SU-DHL-6 (cell line): ENCODE measurements around the gene FNDC11.

Experiments
- H2AFZ ChIP-seq: fragments of 200-600 bp; sonication (generic); 2 replicates; pipeline ENCODE4 v1.6.1; 2014; ENCODE audit warnings: low read depth, mild to moderate bottlenecking, moderate library complexity, mixed read lengths, antibody characterized with exemption, low read length; ENCODE audit not compliant: severe bottlenecking
- H3F3A ChIP-seq: fragments of 200-600 bp; shearing (Covaris generic); 2 replicates; pipeline ENCODE4 v1.6.0; 2016; ENCODE audit warnings: antibody characterized with exemption, mild to moderate bottlenecking; ENCODE audit not compliant: insufficient read depth
- H3K27ac ChIP-seq: fragments of 200-600 bp; sonication (generic); 2 replicates; pipeline ENCODE4 v1.5.1; 2016; ENCODE audit warnings: low read depth, mild to moderate bottlenecking, low read length, moderate library complexity, mixed read lengths
- H3K27me3 ChIP-seq: fragments of 200-600 bp; sonication (generic), shearing (Covaris generic); 2 replicates; pipeline ENCODE4 v1.6.0; 2014; ENCODE audit warnings: mild to moderate bottlenecking, low read length
- H3K36me3 ChIP-seq: fragments of 200-600 bp; sonication (generic); 2 replicates; pipeline ENCODE4 v1.6.1; 2014; ENCODE audit warnings: mild to moderate bottlenecking, low read length, mixed read lengths
- H3K4me2 ChIP-seq: fragments of 300-600, 200-600 bp; shearing (Covaris generic), sonication (generic); 2 replicates; pipeline ENCODE4 v1.6.0; 2014; ENCODE audit warnings: low read length, low read depth, mild to moderate bottlenecking; ENCODE audit not compliant: poor library complexity, severe bottlenecking
- H3K4me3 ChIP-seq: fragments of 200-600 bp; sonication (generic); 2 replicates; pipeline ENCODE4 v1.5.1; 2014; ENCODE audit warnings: antibody characterized with exemption, low read length, mild to moderate bottlenecking, mixed read lengths; ENCODE audit not compliant: insufficient read depth, poor library complexity, severe bottlenecking
- H3K79me2 ChIP-seq: fragments of 200-600 bp; sonication (generic); 2 replicates; pipeline ENCODE4 v1.6.1; 2014; ENCODE audit warnings: mild to moderate bottlenecking, low read length, moderate library complexity; ENCODE audit not compliant: insufficient read depth
- H3K9ac ChIP-seq: fragments of 200-600 bp; sonication (generic); 2 replicates; pipeline ENCODE4 v1.7.0; 2014; ENCODE audit warnings: mild to moderate bottlenecking, low read length
- H3K9me2 ChIP-seq: fragments of 200-600 bp; sonication (generic); replicated peaks from 2 replicates; pipeline ENCODE4 v1.6.1; 2014; ENCODE audit warnings: low read length; ENCODE audit not compliant: insufficient read depth
- H3K9me3 ChIP-seq: fragments of 200-600 bp; sonication (generic); 2 replicates; pipeline ENCODE4 v1.6.1; 2014; ENCODE audit warnings: low read length, mixed read lengths; ENCODE audit not compliant: insufficient read depth
- H4K20me1 ChIP-seq: fragments of 200-600 bp; sonication (generic); 2 replicates; pipeline ENCODE4 v1.6.1; 2014; ENCODE audit warnings: low read depth, mild to moderate bottlenecking, antibody characterized with exemption, low read length, moderate library complexity, mixed read lengths
- CTCF ChIP-seq: fragments of 200-600 bp; sonication (generic); IDR thresholded peaks from one replicate; pipeline ENCODE4 v1.5.1; 2017; ENCODE audit warnings: antibody characterized with exemption, mild to moderate bottlenecking, low read length, moderate library complexity; ENCODE audit not compliant: insufficient read depth, poor library complexity, severe bottlenecking
- EZH2phosphoT487 ChIP-seq: fragments of 200-600 bp; sonication (generic), shearing (Covaris generic); conservative IDR thresholded peaks from 2 replicates; pipeline ENCODE4 v1.6.1; 2018; ENCODE audit warnings: mild to moderate bottlenecking, antibody characterized with exemption, low read length, moderate library complexity, mixed read lengths

The FNDC11 gene

GRCh38 chr20:63577317-63577894, 23.4 kb downstream of the FNDC11 start:
- no peak overlapping the region for H3K4me2 ChIP-seq
- no peak overlapping the region for H3K4me3 ChIP-seq
- no peaks in the 10 kb centered on the region for H3K36me3 ChIP-seq
- no peaks in the 10 kb centered on the region for H3K9me3 ChIP-seq
- TF ChIP-seq CTCF (no peak), EZH2phosphoT487 (no peak)
- H3K27me3 ChIP-seq = no peaks in the 10 kb centered on the region
- H4K20me1 ChIP-seq = no peaks in the 10 kb centered on the region
- H3K9me2 ChIP-seq = no peaks in the 10 kb centered on the region
- H3K27ac ChIP-seq = no peak overlapping the region
- no peak overlapping the region for H3K9ac ChIP-seq
- no peaks in the 10 kb centered on the region for H3F3A ChIP-seq
- H2AFZ ChIP-seq = no peak overlapping the region
- H3K79me2 ChIP-seq = no peaks in the 10 kb centered on the region

- Histone ChIP-seq H3F3A (no peaks in the 10 kb centered on the region), H3K9me2 (no peaks in the 10 kb centered on the region), H3K79me2 (no peaks in the 10 kb centered on the region), H2AFZ (no peak overlapping the region), H3K4me3 (no peak overlapping the region), H3K9ac (no peak overlapping the region), H3K36me3 (no peaks in the 10 kb centered on the region), H3K27me3 (no peaks in the 10 kb centered on the region), H3K27ac (no peak overlapping the region), H3K9me3 (no peaks in the 10 kb centered on the region), H4K20me1 (no peaks in the 10 kb centered on the region), H3K4me2 (no peak overlapping the region)
- TF ChIP-seq CTCF = peak; percentile 38
- no peak for TF ChIP-seq EZH2phosphoT487
These were observed 24.5 kb downstream of the FNDC11 start for GRCh38 chr20:63578224-63579016.

- Histone ChIP-seq H2AFZ (no peak overlapping the region), H3K27ac (no peak overlapping the region), H3K4me3 (no peak overlapping the region), H4K20me1 (no peaks in the 10 kb centered on the region), H3K9ac (no peak overlapping the region), H3K4me2 (no peak overlapping the region), H3K36me3 (no peaks in the 10 kb centered on the region), H3K27me3 (no peaks in the 10 kb centered on the region), H3K9me3 (no peaks in the 10 kb centered on the region), H3K9me2 (no peaks in the 10 kb centered on the region), H3K79me2 (no peaks in the 10 kb centered on the region), H3F3A (no peaks in the 10 kb centered on the region)
- TF ChIP-seq CTCF = no peak
- TF ChIP-seq EZH2phosphoT487 = no peak
These were observed 25.2 kb downstream of the FNDC11 start for GRCh38 chr20:63579017-63579694.
